ENCODE results near the gene TPRG1. TPM values are rescaled to one million over a fixed set of nuclear protein-coding genes. Genes with fewer than 3 reads are reported as not detected.

TPRG1 gene
- total and polyA plus RNA-seq, 2 of the 8 experiments (the other 6 are each of a cell fraction or from before 2014, with no cell fraction given), result 0.37 to 0.47 TPM

DNA sequence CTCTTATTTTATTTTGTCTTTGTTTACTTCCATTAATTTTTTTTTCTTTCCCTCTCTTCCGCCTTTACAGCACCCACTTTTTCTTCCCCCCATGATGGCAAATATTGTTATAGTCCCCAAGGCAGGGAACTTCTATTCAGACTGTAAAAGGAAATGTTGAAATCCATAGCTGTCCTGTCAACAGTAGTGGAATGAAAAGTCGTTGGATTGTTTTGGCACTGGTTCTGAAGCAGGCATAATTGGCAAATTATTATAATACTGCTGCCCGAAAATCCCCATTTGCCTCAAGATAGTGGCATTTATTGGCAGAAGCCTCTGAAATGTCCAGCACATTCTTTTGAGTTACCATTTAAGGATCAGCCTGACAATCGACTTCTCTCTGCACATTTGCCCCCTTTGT lies 150.6 kb downstream of the TPRG1 start:
- Histone ChIP-seq H3K4me3 (ENCODE audit: extremely low read depth in 1 of 4, insufficient read depth in 2 of 4, low read depth in 3 of 4, low read length in 4 of 4) (no peak overlapping the region), H4K91ac (replicated peaks; ENCODE audit: insufficient read length, low read length) (no peak overlapping the region), H4K8ac (ENCODE audit: extremely low read depth, insufficient read depth, low read length) (no peak overlapping the region), H3K9me3 (ENCODE audit: insufficient read depth in 2 of 2, low read depth in 1 of 2, low read length in 1 of 2) (no peaks in the 10 kb centered on the region), H2BK20ac (ENCODE audit: low read length) (no peak overlapping the region), H3K4me1 (replicated peaks in 1 of 4; ENCODE audit: control insufficient read depth in 3 of 4, insufficient read depth in 4 of 4, low read length in 3 of 4) (no peaks in the 10 kb centered on the region), H3K79me2 (ENCODE audit: control insufficient read depth in 1 of 2, insufficient read depth in 2 of 2, low read length in 2 of 2) (no peaks in the 10 kb centered on the region), H3K23me2 (ENCODE audit: low read depth, low read length) (no peaks in the 10 kb centered on the region), H2BK12ac (ENCODE audit: low read depth, low read length) (no peak overlapping the region), H3K18ac (ENCODE audit: extremely low read depth, low read length) (no peak overlapping the region), H3K56ac (replicated peaks; ENCODE audit: insufficient read length, low read depth, low read length) (no peak overlapping the region), H2BK5ac (ENCODE audit: low read depth, low read length) (no peak overlapping the region), H3K79me1 (ENCODE audit: low read depth, low read length) (no peaks in the 10 kb centered on the region), H3K4ac (replicated peaks; ENCODE audit: insufficient read length, low read depth, low read length) (no peak overlapping the region), H3K14ac (ENCODE audit: insufficient read length) (no peak overlapping the region), H3K27ac (ENCODE audit: low read depth, low read length) (no peak overlapping the region), H3K4me2 (ENCODE audit: insufficient read depth in 1 of 2, low read depth in 2 of 2, low read length in 2 of 2) (no peak overlapping the region), H3K9ac (replicated peaks in 1 of 4; ENCODE audit: extremely low read depth in 1 of 4, low read depth in 3 of 4, low read length in 3 of 4) (no peak overlapping the region), H3K27me3 (replicated peaks in 1 of 4; ENCODE audit: control insufficient read depth in 3 of 4, extremely low read depth in 1 of 4, insufficient read depth in 3 of 4, low read length in 3 of 4) (no peaks in the 10 kb centered on the region), H2BK15ac (ENCODE audit: low read length) (no peak overlapping the region), H3K36me3 (ENCODE audit: control insufficient read depth in 2 of 4, insufficient read depth in 4 of 4, low read length in 3 of 4) (no peaks in the 10 kb centered on the region), H4K5ac (ENCODE audit: insufficient read length, low read depth, low read length) (no peak overlapping the region), H3K23ac (ENCODE audit: insufficient read length) (no peak overlapping the region), H4K20me1 (replicated peaks in 1 of 2; ENCODE audit: control insufficient read depth in 1 of 2, insufficient read depth in 2 of 2, low read length in 2 of 2) (no peaks in the 10 kb centered on the region), H2AK5ac (ENCODE audit: low read depth, low read length) (no peak overlapping the region), H2BK120ac (replicated peaks; ENCODE audit: low read depth, low read length) (no peak overlapping the region), H2AFZ (ENCODE audit: low read length) (no peak overlapping the region)
- ChIA-PET CTCF (ENCODE audit: partially characterized antibody) (interaction anchor here (0.6 to 1.3 kb wide), 2 partner anchors 16 to 46 kb away, joined by 3 to 4 read pairs; no protein-coding TSS in a partner anchor), POLR2A (ENCODE audit: partially characterized antibody) (no interaction called here)
- FAIRE-seq (no peak), DNase-seq (ENCODE audit: low read depth in 1 of 2, low spot score in 2 of 2) (no peak)
- TF ChIP-seq YY1 (IDR thresholded peaks at IDR 0.05; ENCODE audit: low read depth, low read length) (no peak), CTBP2 (IDR thresholded peaks at IDR 0.05; ENCODE audit: borderline replicate concordance, insufficient read depth, insufficient read length, low read length) (no peak), RNF2 (IDR thresholded peaks at IDR 0.05; ENCODE audit: borderline replicate concordance, low read depth, low read length, missing control alignments, poor library complexity, severe bottlenecking) (no peak), CHD1 (IDR thresholded peaks at IDR 0.05; ENCODE audit: low read depth, low read length) (no peak), POLR2AphosphoS5 (IDR thresholded peaks at IDR 0.05; ENCODE audit: low read depth, low read length) (no peak), CBX8 (IDR thresholded peaks at IDR 0.05; ENCODE audit: borderline replicate concordance, low read depth, low read length) (no peak), BACH1 (IDR thresholded peaks at IDR 0.05; ENCODE audit: low read length) (no peak)
- 90% methylated on average over 4 of the region's 4 CpGs; no CpG with 5 or more reads in 1 of the 2 experiments for WGBS, 2 experiments (ENCODE audit: extremely low coverage in 1 of 2, insufficient coverage in 1 of 2, insufficient read length in 1 of 2, insufficient replicate concordance in 2 of 2, low coverage in 1 of 2, low lambda C conversion rate in 2 of 2, missing lambda C conversion rate in 1 of 2)

All from H1 (cell line).